ENCODE results near the gene SAMHD1.
"Not testable (repeated sequence)": the region's sequence is repeated elsewhere in the genome, so short reads cannot be mapped to it uniquely, and the experiment has no call there.

SAMHD1 gene

GRCh38 chr20:36951198-36951978 is at the start of gene SAMHD1:
SAMHD1 (minus strand) TSS chr20:36951708; CDS start chr20:36951643, 65 bp downstream.
- DNase-seq: peak; percentile 90

- DNase-seq: not testable (repeated sequence)
These were observed 48.7 kb upstream of the SAMHD1 start for GRCh38 chr20:37000171-37000570.

- no peak for DNase-seq
These were observed 47.1 kb upstream of the SAMHD1 start for GRCh38 chr20:36998652-36999051.

GRCh38 chr20:36997121-36997520 is 45.6 kb upstream of the SAMHD1 start:
- no peak for DNase-seq

GRCh38 chr20:36994221-36994620 is 42.7 kb upstream of the SAMHD1 start:
- DNase-seq: not testable (repeated sequence)

GRCh38 chr20:36992802-36993334 is 41.4 kb upstream of the SAMHD1 start:
- no peak for DNase-seq

- no peak for DNase-seq
These were observed 40.2 kb upstream of the SAMHD1 start for GRCh38 chr20:36991703-36992102.

GRCh38 chr20:36989797-36990196 is 38.3 kb upstream of the SAMHD1 start:
- DNase-seq: no peak

- no peak for DNase-seq
These were observed 37.0 kb upstream of the SAMHD1 start for GRCh38 chr20:36988494-36988966.

GRCh38 chr20:36984257-36984638 is 32.7 kb upstream of the SAMHD1 start:
- DNase-seq: no peak

GRCh38 chr20:36975099-36975818 is 23.8 kb upstream of the SAMHD1 start:
- no peak for DNase-seq

- no peak for DNase-seq
These were observed 23.2 kb upstream of the SAMHD1 start for GRCh38 chr20:36974660-36975059.

- DNase-seq: no peak
These were observed 19.6 kb upstream of the SAMHD1 start for GRCh38 chr20:36971103-36971502.

GRCh38 chr20:36969478-36970186 is 18.1 kb upstream of the SAMHD1 start:
- no peak for DNase-seq

GRCh38 chr20:36969051-36969450 is 17.5 kb upstream of the SAMHD1 start:
- no peak for DNase-seq

GRCh38 chr20:36967636-36968035 is 16.1 kb upstream of the SAMHD1 start:
- DNase-seq: no peak

- not testable (repeated sequence) for DNase-seq
These were observed 15.5 kb upstream of the SAMHD1 start for GRCh38 chr20:36966965-36967364.

- not testable (repeated sequence) for DNase-seq
These were observed 10.9 kb upstream of the SAMHD1 start for GRCh38 chr20:36962354-36962941.

- DNase-seq: no peak
These were observed 7.7 kb upstream of the SAMHD1 start for GRCh38 chr20:36959242-36959641.

- peak; percentile 98 for DNase-seq
These were observed 6.6 kb upstream of the SAMHD1 start for GRCh38 chr20:36957875-36958667.

- DNase-seq: no peak
These were observed 5.2 kb upstream of the SAMHD1 start for GRCh38 chr20:36956674-36957073.

GRCh38 chr20:36956016-36956415 is 4.5 kb upstream of the SAMHD1 start:
- no peak for DNase-seq

Measured in GF-D8 (cell line).